Brain microvascular endothelial cell (primary cell): Measurements from ENCODE around the gene GFOD2.
A peak's percentile ranks its signal among the peaks of the same experiment; 100 is the strongest.

Source experiments
- DNase-seq: peaks from one replicate; pipeline ENCODE4 v3.0.0-alpha.2; 2020
- H3K27ac ChIP-seq: fragments of 250-450 bp; sonication (Bioruptor Pico); 2 replicates; pipeline ENCODE4 v1.5.1; 2020; ENCODE audit warnings: mild to moderate bottlenecking, moderate library complexity
- H3K27me3 ChIP-seq: fragments of 250-450 bp; sonication (Bioruptor Pico); replicated peaks from 2 replicates; pipeline ENCODE4 v1.5.1; 2020; ENCODE audit warnings: mild to moderate bottlenecking
- H3K36me3 ChIP-seq: fragments of 250-450 bp; sonication (Bioruptor Pico); replicated peaks from 2 replicates; pipeline ENCODE4 v1.5.1; 2020; ENCODE audit warnings: mild to moderate bottlenecking
- H3K4me3 ChIP-seq: 2 replicates; pipeline ENCODE4 v1.5.1; 2011; ENCODE audit warnings: low read depth, mild to moderate bottlenecking, control low read depth, low read length, moderate library complexity
- CTCF ChIP-seq: IDR thresholded peaks from 2 replicates; pipeline ENCODE4 v1.5.1; 2011; ENCODE audit warnings: low read depth, mild to moderate bottlenecking, moderate library complexity, low read length, control low read depth, inconsistent platforms; ENCODE audit errors: missing control alignments
- in situ Hi-C: cut with HindIII; loops from 2 replicates; pipeline ENCODE4 v1.10.0; 2017; ENCODE audit warnings: low sequenced_read_pairs, low pct_ligation_motif_present

The GFOD2 gene

GRCh38 chr16:67723911-67724305 lies 4.8 kb upstream of the GFOD2 start:
- peaks cover 19% of the 10 kb centered on the region for H3K36me3 ChIP-seq
- in situ Hi-C loops, result loop anchor here (25.0 kb wide), 1 partner anchor 188 kb away; no protein-coding TSS in a partner anchor

GRCh38 chr16:67723151-67723910 lies 4.2 kb upstream of the GFOD2 start:
- Histone ChIP-seq H3K27ac (no peak overlapping the region), H3K4me3 (no peak overlapping the region), H3K36me3 (peaks cover 18% of the 10 kb centered on the region), H3K27me3 (no peaks in the 10 kb centered on the region)
- DNase-seq, result peak; percentile 28
- TF ChIP-seq CTCF, result no peak
- in situ Hi-C loops, result loop anchor here (25.0 kb wide), 1 partner anchor 189 kb away; no protein-coding TSS in a partner anchor

More at GRCh38 chr16:67723911-67724305, 4.8 kb upstream of the GFOD2 start:
- H3K27me3 ChIP-seq, result no peaks in the 10 kb centered on the region
- no peak overlapping the region for H3K27ac ChIP-seq
- TF ChIP-seq CTCF, result no peak
- no peak overlapping the region for H3K4me3 ChIP-seq
- DNase-seq, result no peak

GRCh38 chr16:67720236-67720635 lies 1.1 kb upstream of the GFOD2 start:
- in situ Hi-C loops, result loop anchor here (25.0 kb wide), 1 partner anchor 192 kb away; no protein-coding TSS in a partner anchor
- peaks cover 4% of the 10 kb centered on the region for H3K36me3 ChIP-seq
- TF ChIP-seq CTCF, result no peak
- no peak for DNase-seq
- no peaks in the 10 kb centered on the region for H3K27me3 ChIP-seq
- H3K27ac ChIP-seq, result peak overlapping the region; percentile 69
- no peak overlapping the region for H3K4me3 ChIP-seq

- peak overlapping the region; percentile 87 for H3K4me3 ChIP-seq
- in situ Hi-C loops, result loop anchor here (25.0 kb wide), 1 partner anchor 193 kb away; no protein-coding TSS in a partner anchor
- no peak for TF ChIP-seq CTCF
- H3K27me3 ChIP-seq, result no peaks in the 10 kb centered on the region
- peak; percentile 70 for DNase-seq
- H3K36me3 ChIP-seq, result no peaks in the 10 kb centered on the region
- H3K27ac ChIP-seq, result peak overlapping the region; percentile 69
Observed at GRCh38 chr16:67719778-67720144, 645 bp upstream of the GFOD2 start.

GRCh38 chr16:67718668-67719047 lies 458 bp downstream of the GFOD2 start:
- TF ChIP-seq CTCF, result no peak
- DNase-seq, result no peak
- H3K27me3 ChIP-seq, result no peaks in the 10 kb centered on the region
- in situ Hi-C loops, result loop anchor here (25.0 kb wide), 1 partner anchor 194 kb away; no protein-coding TSS in a partner anchor
- no peaks in the 10 kb centered on the region for H3K36me3 ChIP-seq
- peak overlapping the region; percentile 21 for H3K27ac ChIP-seq
- H3K4me3 ChIP-seq, result peak overlapping the region; percentile 87

- no peaks in the 10 kb centered on the region for H3K36me3 ChIP-seq
- no peak overlapping the region for H3K27ac ChIP-seq
- H3K27me3 ChIP-seq, result no peaks in the 10 kb centered on the region
- in situ Hi-C loops, result loop anchor here (25.0 kb wide), 1 partner anchor 196 kb away; no protein-coding TSS in a partner anchor
- no peak for TF ChIP-seq CTCF
- no peak overlapping the region for H3K4me3 ChIP-seq
- no peak for DNase-seq
Observed at GRCh38 chr16:67716097-67716496, 3.0 kb downstream of the GFOD2 start.
